Amniotic epithelial cell (primary cell): Measurements from ENCODE around the gene CTRB2.
"Not testable (repeated sequence)": the region's sequence is repeated elsewhere in the genome, so short reads cannot be mapped to it uniquely, and the experiment has no call there.

Source experiments
- DNase-seq: peaks from one replicate; pipeline ENCODE4 v3.0.0-alpha.2; 2010; ENCODE audit warnings: low read depth

CTRB2 gene

GRCh38 chr16:75205961-75206748 is 806 bp downstream of the CTRB2 start:
- DNase-seq: not testable (repeated sequence)

- not testable (repeated sequence) for DNase-seq
Measured at GRCh38 chr16:75205438-75205837, 1.5 kb downstream of the CTRB2 start.

GRCh38 chr16:75204905-75205304 is 2.1 kb downstream of the CTRB2 start:
- not testable (repeated sequence) for DNase-seq

- DNase-seq: no peak
Measured at GRCh38 chr16:75204410-75204758, 2.6 kb downstream of the CTRB2 start.

- DNase-seq: no peak
Measured at GRCh38 chr16:75203667-75204409, 3.1 kb downstream of the CTRB2 start.

- no peak for DNase-seq
Measured at GRCh38 chr16:75203096-75203495, 3.9 kb downstream of the CTRB2 start.

GRCh38 chr16:75202069-75202590 is 4.8 kb downstream of the CTRB2 start:
- DNase-seq: no peak

GRCh38 chr16:75198135-75198600 is 8.8 kb downstream of the CTRB2 start:
- peak; percentile 66 for DNase-seq

- DNase-seq: peak; percentile 36
Measured at GRCh38 chr16:75197522-75198134, 9.3 kb downstream of the CTRB2 start.

GRCh38 chr16:75196836-75197235 is 10.1 kb downstream of the CTRB2 start:
- DNase-seq: no peak

- no peak for DNase-seq
Measured at GRCh38 chr16:75195811-75196790, 10.9 kb downstream of the CTRB2 start.

GRCh38 chr16:75193730-75194444 is 13.1 kb downstream of the CTRB2 start:
- no peak for DNase-seq

GRCh38 chr16:75193265-75193650 is 13.7 kb downstream of the CTRB2 start:
- no peak for DNase-seq

- DNase-seq: no peak
Measured at GRCh38 chr16:75192606-75193264, 14.2 kb downstream of the CTRB2 start.

- no peak for DNase-seq
Measured at GRCh38 chr16:75189638-75190245, 17.2 kb downstream of the CTRB2 start.

- DNase-seq: no peak
Measured at GRCh38 chr16:75188832-75189477, 18.0 kb downstream of the CTRB2 start.

- no peak for DNase-seq
Measured at GRCh38 chr16:75181630-75182029, 25.3 kb downstream of the CTRB2 start.

GRCh38 chr16:75179208-75179607 is 27.8 kb downstream of the CTRB2 start:
- no peak for DNase-seq

GRCh38 chr16:75176926-75177325 is 30.0 kb downstream of the CTRB2 start:
- DNase-seq: no peak
